MM.1S (cell line): ENCODE results near the gene SDK1.

Source experiments
- EZH2 ChIP-seq: fragments of 300-600 bp; sonication (generic); optimal IDR thresholded peaks from 2 replicates; pipeline ENCODE3; 2017; ENCODE audit warnings: low read depth, mild to moderate bottlenecking, antibody characterized with exemption, low read length, mixed read lengths
- EZH2phosphoT487 ChIP-seq: fragments of 300-600 bp; sonication (generic); IDR thresholded peaks from 2 replicates; pipeline ENCODE4 v1.6.1; 2018; ENCODE audit warnings: antibody characterized with exemption, low read length
- TF ChIP-seq, protein P1 (sequence below): fragments of 300-600 bp; sonication (generic); IDR thresholded peaks from 2 replicates; pipeline ENCODE4 v1.5.1; 2016; ENCODE audit warnings: antibody characterized with exemption, low read length, mixed read lengths

DNA sequence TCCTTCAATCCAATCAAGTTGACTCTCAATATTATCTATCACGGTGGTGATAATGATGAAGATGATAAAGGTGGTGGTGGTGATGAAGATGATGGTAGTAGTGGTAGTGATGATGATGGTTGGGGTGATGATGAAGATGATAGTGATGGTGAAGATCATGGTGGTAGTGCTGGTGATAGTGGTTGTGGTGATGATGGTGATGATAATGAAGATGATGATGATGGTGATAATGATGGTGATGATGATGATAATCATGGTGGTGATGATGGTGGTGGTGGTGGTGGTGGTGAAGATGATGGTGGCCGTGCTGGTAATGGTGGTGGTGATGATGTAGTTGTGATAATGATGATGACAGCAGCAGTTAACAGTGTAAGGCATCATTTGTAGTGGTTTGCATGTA lies 29.8 kb upstream of the SDK1 start:
- TF ChIP-seq, protein P1, sequence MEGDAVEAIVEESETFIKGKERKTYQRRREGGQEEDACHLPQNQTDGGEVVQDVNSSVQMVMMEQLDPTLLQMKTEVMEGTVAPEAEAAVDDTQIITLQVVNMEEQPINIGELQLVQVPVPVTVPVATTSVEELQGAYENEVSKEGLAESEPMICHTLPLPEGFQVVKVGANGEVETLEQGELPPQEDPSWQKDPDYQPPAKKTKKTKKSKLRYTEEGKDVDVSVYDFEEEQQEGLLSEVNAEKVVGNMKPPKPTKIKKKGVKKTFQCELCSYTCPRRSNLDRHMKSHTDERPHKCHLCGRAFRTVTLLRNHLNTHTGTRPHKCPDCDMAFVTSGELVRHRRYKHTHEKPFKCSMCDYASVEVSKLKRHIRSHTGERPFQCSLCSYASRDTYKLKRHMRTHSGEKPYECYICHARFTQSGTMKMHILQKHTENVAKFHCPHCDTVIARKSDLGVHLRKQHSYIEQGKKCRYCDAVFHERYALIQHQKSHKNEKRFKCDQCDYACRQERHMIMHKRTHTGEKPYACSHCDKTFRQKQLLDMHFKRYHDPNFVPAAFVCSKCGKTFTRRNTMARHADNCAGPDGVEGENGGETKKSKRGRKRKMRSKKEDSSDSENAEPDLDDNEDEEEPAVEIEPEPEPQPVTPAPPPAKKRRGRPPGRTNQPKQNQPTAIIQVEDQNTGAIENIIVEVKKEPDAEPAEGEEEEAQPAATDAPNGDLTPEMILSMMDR: no peak
- TF ChIP-seq EZH2phosphoT487: no peak
- no peak for TF ChIP-seq EZH2
